KG1 (cell line): Measurements from ENCODE around the gene AKT1S1.

Experiments
- DNase-seq: peaks from one replicate; lab custom pipeline; 2025; lab: John Stamatoyannopoulos, UW

Gene AKT1S1

GRCh38 chr19:49853852-49854377 lies 23.2 kb downstream of the AKT1S1 start:
- DNase-seq, result no peak

- no peak for DNase-seq
Observed at GRCh38 chr19:49852631-49853126, 24.5 kb downstream of the AKT1S1 start.

- no peak for DNase-seq
Observed at GRCh38 chr19:49851456-49852259, 25.5 kb downstream of the AKT1S1 start.

- peak; percentile 94 for DNase-seq
Observed at GRCh38 chr19:49850487-49851342, 26.4 kb downstream of the AKT1S1 start, which contains the start of gene PTOV1. Gene PTOV1 (plus strand): TSS chr19:49851159.

- DNase-seq, result no peak
Observed at GRCh38 chr19:49850221-49850486, 27.0 kb downstream of the AKT1S1 start.

GRCh38 chr19:49849433-49850220 lies 27.5 kb downstream of the AKT1S1 start:
- DNase-seq, result no peak

GRCh38 chr19:49848938-49849337 lies 28.2 kb downstream of the AKT1S1 start:
- DNase-seq, result no peak

- DNase-seq, result no peak
Observed at GRCh38 chr19:49847731-49848696, 29.1 kb downstream of the AKT1S1 start.

GRCh38 chr19:49846408-49846807 lies 30.7 kb downstream of the AKT1S1 start:
- no peak for DNase-seq

GRCh38 chr19:49845414-49845813 lies 31.7 kb downstream of the AKT1S1 start:
- no peak for DNase-seq

- no peak for DNase-seq
Observed at GRCh38 chr19:49844138-49845095, 32.7 kb downstream of the AKT1S1 start.

- no peak for DNase-seq
Observed at GRCh38 chr19:49843265-49843664, 33.9 kb downstream of the AKT1S1 start.

- DNase-seq, result no peak
Observed at GRCh38 chr19:49840736-49841249, 36.4 kb downstream of the AKT1S1 start.

GRCh38 chr19:49840321-49840720 lies 36.8 kb downstream of the AKT1S1 start:
- DNase-seq, result no peak

- DNase-seq, result no peak
Observed at GRCh38 chr19:49839713-49840112, 37.4 kb downstream of the AKT1S1 start.

- DNase-seq, result no peak
Observed at GRCh38 chr19:49838885-49839588, 38.1 kb downstream of the AKT1S1 start.

GRCh38 chr19:49837425-49837824 lies 39.7 kb downstream of the AKT1S1 start:
- no peak for DNase-seq

- DNase-seq, result no peak
Observed at GRCh38 chr19:49837009-49837310, 40.2 kb downstream of the AKT1S1 start.
